HEK293T (cell line): ENCODE data around the gene TUSC2.

Source experiments
- BHLHE40 ChIP-seq: fragments of 450-650 bp; IDR thresholded peaks from 2 replicates; pipeline ENCODE4 v1.6.1; 2016; ENCODE audit warnings: mild to moderate bottlenecking, moderate library complexity, borderline replicate concordance
- FOXA1 ChIP-seq: fragments of 450-650 bp; IDR thresholded peaks from 2 replicates; pipeline ENCODE4 v1.6.1; 2016; ENCODE audit warnings: mild to moderate bottlenecking

DNA sequence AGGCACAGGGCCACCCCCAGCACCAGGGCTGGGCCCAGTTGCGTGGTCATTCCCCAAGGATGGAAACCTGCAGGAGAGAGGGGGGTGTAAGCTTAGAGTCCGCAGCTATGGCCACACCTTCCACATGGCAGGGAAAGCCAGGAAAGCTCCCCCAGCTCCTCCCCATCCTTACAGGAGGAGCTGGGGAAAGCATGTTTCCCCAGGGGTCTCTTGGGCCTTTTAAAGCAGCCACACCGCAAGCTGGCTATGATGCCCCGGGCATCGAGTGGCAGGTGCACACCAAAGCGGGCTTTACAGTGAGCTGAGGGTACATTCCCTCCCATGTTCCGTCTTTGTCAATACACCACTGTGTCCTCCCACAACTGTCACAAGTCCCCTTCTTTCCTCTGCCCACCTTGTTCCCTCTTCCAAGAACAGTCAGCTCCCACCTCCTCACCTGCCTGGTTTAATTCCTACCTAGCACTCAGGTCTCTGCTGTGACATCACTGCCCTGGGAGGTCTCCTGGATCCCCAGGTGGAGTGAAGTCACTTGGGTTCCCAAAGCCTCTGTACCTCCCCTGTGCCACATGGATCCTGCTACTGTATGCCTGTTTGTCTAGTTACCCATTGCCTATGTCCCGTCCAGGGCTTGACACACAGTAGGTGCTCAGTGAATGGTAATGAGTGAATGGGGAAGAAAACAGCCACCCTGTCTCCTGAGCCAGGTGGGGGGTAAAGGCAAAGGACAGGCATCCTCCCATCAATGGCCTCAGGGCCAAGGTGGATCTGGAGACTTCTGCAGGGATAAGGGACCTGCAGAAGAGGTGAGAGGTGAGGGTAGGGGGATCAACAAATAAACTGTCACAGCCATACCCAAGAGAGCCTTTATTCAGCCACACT lies 32.2 kb downstream of the TUSC2 start:
- TF ChIP-seq BHLHE40 = no peak
- no peak for TF ChIP-seq FOXA1
